Progenitor cell of endocrine pancreas (in vitro differentiated cells): ENCODE data around the gene SLC9C2. TPM values are rescaled to one million over a fixed set of nuclear protein-coding genes. Genes with fewer than 3 reads are reported as not detected.
"Not testable (repeated sequence)": the region's sequence is repeated elsewhere in the genome, so short reads cannot be mapped to it uniquely, and the experiment has no call there.

Experiments used
- DNase-seq: peaks from one replicate; pipeline ENCODE4 v3.0.0; 2021; ENCODE audit warnings: low spot score; ENCODE audit not compliant: unreplicated experiment
- H3K27ac Mint-ChIP-seq: 2 replicates; pipeline ENCODE4 v1.8.0; 2021; ENCODE audit warnings: mild to moderate bottlenecking, moderate library complexity, mixed read lengths
- H3K27me3 Mint-ChIP-seq: 2 replicates; pipeline ENCODE4 v1.8.0; 2021; ENCODE audit warnings: mixed read lengths
- H3K36me3 Mint-ChIP-seq: 2 replicates; pipeline ENCODE4 v1.8.0; 2022; ENCODE audit warnings: mixed read lengths; ENCODE audit not compliant: insufficient read depth
- H3K4me1 Mint-ChIP-seq: 2 replicates; pipeline ENCODE4 v1.8.0; 2021; ENCODE audit warnings: low read depth, mixed read lengths
- H3K4me3 Mint-ChIP-seq: 2 replicates; pipeline ENCODE4 v1.8.0; 2021; ENCODE audit warnings: low read depth, mild to moderate bottlenecking, moderate library complexity, mixed read lengths
- H3K9me3 Mint-ChIP-seq: 2 replicates; pipeline ENCODE4 v1.8.0; 2021; ENCODE audit warnings: low read depth, mixed read lengths
- CTCF ChIP-seq: fragments of 200-600 bp; sonication (generic); IDR thresholded peaks from one replicate; pipeline ENCODE4 v1.5.0; 2021; ENCODE audit warnings: antibody characterized with exemption, mild to moderate bottlenecking; ENCODE audit not compliant: unreplicated experiment
- total RNA-seq: library from RNA; stranded (reverse); gene quantifications from 2 replicates; pipeline ENCODE4 v1.2.1, GENCODE V29; 2021

SLC9C2 gene
- total RNA-seq, 1 donor from 2014 or later, result not detected

- H3K9me3 Mint-ChIP-seq, result peaks cover 25% of the 10 kb centered on the region
Measured at GRCh38 chr1:173470608-173471007, 132.3 kb downstream of the SLC9C2 start.

GRCh38 chr1:173469656-173470055 lies 133.2 kb downstream of the SLC9C2 start:
- no peak overlapping the region for H3K27ac Mint-ChIP-seq
- no peak for TF ChIP-seq CTCF
- H3K36me3 Mint-ChIP-seq, result peaks cover 26% of the 10 kb centered on the region
- peaks cover 14% of the 10 kb centered on the region for H3K4me1 Mint-ChIP-seq
- H3K9me3 Mint-ChIP-seq, result peaks cover 29% of the 10 kb centered on the region
- DNase-seq, result no peak
- no peaks in the 10 kb centered on the region for H3K27me3 Mint-ChIP-seq
- no peak overlapping the region for H3K4me3 Mint-ChIP-seq

More at GRCh38 chr1:173470608-173471007, 132.3 kb downstream of the SLC9C2 start:
- Mint-ChIP-seq H3K4me1 (peaks cover 22% of the 10 kb centered on the region), H3K27me3 (no peaks in the 10 kb centered on the region), H3K4me3 (no peak overlapping the region), H3K27ac (no peak overlapping the region), H3K36me3 (peaks cover 24% of the 10 kb centered on the region)
- no peak for TF ChIP-seq CTCF
- DNase-seq, result no peak

GRCh38 chr1:173467426-173467825 lies 135.4 kb downstream of the SLC9C2 start:
- Mint-ChIP-seq H3K9me3 (peaks cover 44% of the 10 kb centered on the region), H3K4me3 (no peak overlapping the region)
- no peak for TF ChIP-seq CTCF

GRCh38 chr1:173464185-173464584 lies 138.7 kb downstream of the SLC9C2 start:
- H3K4me1 Mint-ChIP-seq, H3K4me3 Mint-ChIP-seq, H3K27me3 Mint-ChIP-seq, H3K27ac Mint-ChIP-seq, DNase-seq: not testable (repeated sequence)
- Mint-ChIP-seq H3K9me3 (peaks cover 35% of the 10 kb centered on the region), H3K36me3 (peaks cover 29% of the 10 kb centered on the region)

More at GRCh38 chr1:173467426-173467825, 135.4 kb downstream of the SLC9C2 start:
- no peak for DNase-seq
- Mint-ChIP-seq H3K27ac (no peak overlapping the region), H3K4me1 (no peaks in the 10 kb centered on the region), H3K36me3 (peaks cover 37% of the 10 kb centered on the region), H3K27me3 (no peaks in the 10 kb centered on the region)

- not testable (repeated sequence) for DNase-seq, H3K4me3 Mint-ChIP-seq, H3K4me1 Mint-ChIP-seq, H3K27ac Mint-ChIP-seq, H3K27me3 Mint-ChIP-seq
- peaks cover 27% of the 10 kb centered on the region for H3K36me3 Mint-ChIP-seq
- H3K9me3 Mint-ChIP-seq, result peaks cover 32% of the 10 kb centered on the region
Measured at GRCh38 chr1:173462666-173463065, 140.2 kb downstream of the SLC9C2 start.

- no peak for DNase-seq
- Mint-ChIP-seq H3K4me3 (no peak overlapping the region), H3K27ac (no peak overlapping the region), H3K36me3 (peaks cover 22% of the 10 kb centered on the region), H3K9me3 (peaks cover 16% of the 10 kb centered on the region), H3K4me1 (no peaks in the 10 kb centered on the region), H3K27me3 (no peaks in the 10 kb centered on the region)
- no peak for TF ChIP-seq CTCF
Measured at GRCh38 chr1:173459885-173460284, 143.0 kb downstream of the SLC9C2 start.
